KOPT-K1 (cell line): ENCODE data around the gene DLK2.

Source experiments
- H3K27ac ChIP-seq: fragments of 200-600 bp; sonication (generic); 2 replicates; pipeline ENCODE4 v1.5.1; 2016; ENCODE audit warnings: antibody characterized with exemption, mild to moderate bottlenecking, low read depth, low read length; ENCODE audit not compliant: poor library complexity, severe bottlenecking
- H3K36me3 ChIP-seq: fragments of 200-600 bp; sonication (generic); 2 replicates; pipeline ENCODE4 v1.5.1; 2017; ENCODE audit warnings: antibody characterized with exemption, mild to moderate bottlenecking, low read length, moderate library complexity; ENCODE audit not compliant: insufficient read depth
- H3K9me3 ChIP-seq: fragments of 200-600 bp; sonication (generic); 2 replicates; pipeline ENCODE4 v1.5.1; 2017; ENCODE audit warnings: antibody characterized with exemption, low read length, mild to moderate bottlenecking; ENCODE audit not compliant: insufficient read depth, poor library complexity, severe bottlenecking

Gene DLK2

DNA sequence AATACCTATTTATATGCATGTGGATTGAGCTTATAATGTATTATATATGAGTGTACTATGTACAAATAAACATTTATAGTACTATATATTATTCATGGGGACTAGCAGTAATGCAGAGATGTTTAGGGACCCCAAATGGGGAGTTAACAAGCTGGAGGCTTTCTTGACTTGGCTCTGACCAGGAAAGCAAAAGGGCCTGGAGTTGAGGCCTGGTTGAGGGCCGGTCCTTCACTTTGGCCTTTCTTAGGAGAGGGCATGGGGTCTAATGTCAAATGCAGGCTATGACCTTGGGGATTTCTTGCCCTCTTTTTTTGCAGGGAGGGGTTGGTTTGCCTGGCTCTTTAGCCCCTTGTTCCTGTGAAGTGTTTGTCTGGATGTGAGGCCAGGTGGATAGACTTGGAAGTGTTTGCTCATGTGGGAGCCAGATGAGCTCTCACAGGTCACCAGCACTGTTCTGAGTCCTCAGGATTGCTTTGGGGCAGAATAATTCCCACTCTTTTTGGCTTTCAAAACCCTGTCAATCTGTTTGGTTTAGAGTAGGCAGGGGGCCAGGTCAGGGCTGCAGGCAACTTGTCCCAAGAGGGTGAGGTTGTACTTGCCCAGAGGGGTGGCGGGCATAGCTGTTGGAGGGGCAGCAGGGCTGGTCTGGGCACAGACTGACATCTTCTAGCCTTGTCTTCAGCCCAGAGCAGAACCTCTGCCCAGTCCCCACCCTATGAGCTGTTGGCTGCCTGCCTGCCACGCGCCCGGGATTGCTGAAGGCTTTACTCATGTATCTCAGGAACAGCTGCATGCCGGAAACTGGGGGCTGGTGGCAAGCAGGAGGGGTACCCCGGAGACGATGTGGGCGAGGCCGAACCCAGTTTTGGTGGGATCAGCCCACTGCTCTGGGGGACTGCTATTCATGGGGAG, 36.7 kb upstream of the DLK2 start:
- H3K27ac ChIP-seq, result no peak overlapping the region
- H3K9me3 ChIP-seq, result no peaks in the 10 kb centered on the region
- peaks cover 14% of the 10 kb centered on the region; the same call in 1 of the 2 replicates for H3K36me3 ChIP-seq

DNA sequence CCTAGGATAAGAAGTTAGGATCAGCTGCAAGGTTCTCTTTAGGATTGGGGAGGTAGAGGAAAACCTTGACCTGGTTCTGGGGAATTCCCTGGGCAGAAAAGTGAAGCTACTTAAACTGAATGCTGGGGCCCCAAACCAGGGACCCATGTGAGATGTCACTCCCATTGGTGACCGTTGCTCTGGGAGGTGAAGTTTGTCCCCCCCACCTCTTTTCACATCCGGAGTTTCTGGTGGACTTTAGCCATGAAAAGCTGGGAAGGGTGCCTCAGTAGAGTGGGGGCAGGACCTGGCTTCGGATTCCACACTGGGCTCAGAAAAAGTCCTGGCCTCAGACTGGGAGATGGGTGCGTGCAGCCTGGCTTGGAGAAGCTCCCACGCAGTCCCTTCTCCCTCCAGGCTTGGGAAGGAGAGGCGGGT, 35.2 kb upstream of the DLK2 start:
- Histone ChIP-seq H3K27ac (no peak overlapping the region), H3K9me3 (no peaks in the 10 kb centered on the region)

DNA sequence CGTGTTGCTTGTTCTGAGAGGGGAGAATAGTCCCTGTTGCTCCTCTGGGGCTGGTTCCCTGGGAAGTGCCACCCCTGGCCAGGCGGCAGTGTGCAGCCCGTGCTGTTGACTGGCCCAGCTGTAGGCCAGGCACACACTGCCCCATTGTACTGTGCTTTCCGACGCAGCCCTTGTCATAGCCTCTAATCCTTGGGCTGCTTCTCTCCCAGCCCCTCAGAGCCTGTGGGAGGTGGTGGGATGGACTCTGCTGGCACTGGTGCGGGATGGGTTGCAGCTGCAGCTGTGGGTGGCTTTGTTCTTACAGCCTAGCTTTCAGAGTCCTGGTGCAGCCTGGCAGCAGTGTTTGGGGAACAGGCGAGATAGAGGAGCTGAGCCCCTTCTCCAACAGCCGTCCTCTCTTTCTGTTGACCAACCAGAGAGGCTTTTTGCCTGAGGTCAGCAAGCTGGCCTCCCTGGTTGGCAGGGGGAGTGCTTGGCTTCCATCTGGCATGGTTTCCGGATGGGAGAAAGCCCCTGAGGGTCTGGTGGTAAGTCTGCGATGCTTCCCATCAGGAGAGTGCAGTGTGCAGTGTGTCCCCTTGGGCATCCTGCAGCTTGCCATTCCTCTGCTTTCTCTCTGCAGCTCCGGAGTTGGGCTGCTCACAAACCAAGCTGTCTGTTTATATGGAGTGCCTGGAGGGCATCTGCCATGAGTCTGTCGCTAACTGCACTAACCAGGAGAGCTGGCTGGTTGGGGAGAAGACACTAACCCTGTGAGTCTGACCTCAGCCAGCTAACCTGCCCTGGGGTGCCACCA, 34.1 kb upstream of the DLK2 start:
- H3K27ac ChIP-seq, result no peak overlapping the region
- peaks cover 14% of the 10 kb centered on the region; the same call in 1 of the 2 replicates for H3K36me3 ChIP-seq
- no peaks in the 10 kb centered on the region for H3K9me3 ChIP-seq

More for the DNA sequence above, 35.2 kb upstream of the DLK2 start:
- H3K36me3 ChIP-seq, result peaks cover 14% of the 10 kb centered on the region; the same call in 1 of the 2 replicates

DNA sequence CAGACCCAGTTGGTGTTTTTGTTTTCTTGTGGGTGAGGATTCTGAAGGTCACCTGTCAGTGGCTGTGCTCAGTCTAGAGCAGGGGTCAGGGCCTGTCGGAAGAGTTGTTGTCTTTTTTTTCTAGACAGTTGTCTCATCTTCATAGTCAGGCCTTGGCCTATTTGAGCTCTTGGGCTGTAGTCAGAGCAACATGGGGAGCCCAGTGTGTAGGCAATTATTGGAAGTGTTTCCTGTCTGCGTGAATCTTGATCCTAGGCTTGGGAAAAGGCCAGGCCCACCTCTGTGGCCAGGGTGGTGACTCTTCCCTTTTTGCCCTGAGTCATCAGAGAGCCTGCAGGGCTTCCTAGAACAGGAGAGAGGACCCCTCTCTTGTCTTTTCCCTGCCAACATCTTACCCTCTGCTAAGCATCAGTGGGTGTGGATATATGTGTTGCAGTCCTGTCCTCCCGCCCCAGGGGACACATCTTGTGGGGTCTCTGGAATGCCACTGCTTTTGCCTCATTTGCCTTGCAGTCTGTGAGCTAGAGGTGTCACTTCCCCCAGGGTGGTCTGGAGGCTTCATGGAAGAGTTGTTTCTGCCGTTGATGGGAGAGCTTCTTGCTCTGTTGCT, 33.4 kb upstream of the DLK2 start:
- H3K9me3 ChIP-seq, result no peaks in the 10 kb centered on the region
- H3K36me3 ChIP-seq, result peaks cover 14% of the 10 kb centered on the region; the same call in 1 of the 2 replicates
- no peak overlapping the region for H3K27ac ChIP-seq

DNA sequence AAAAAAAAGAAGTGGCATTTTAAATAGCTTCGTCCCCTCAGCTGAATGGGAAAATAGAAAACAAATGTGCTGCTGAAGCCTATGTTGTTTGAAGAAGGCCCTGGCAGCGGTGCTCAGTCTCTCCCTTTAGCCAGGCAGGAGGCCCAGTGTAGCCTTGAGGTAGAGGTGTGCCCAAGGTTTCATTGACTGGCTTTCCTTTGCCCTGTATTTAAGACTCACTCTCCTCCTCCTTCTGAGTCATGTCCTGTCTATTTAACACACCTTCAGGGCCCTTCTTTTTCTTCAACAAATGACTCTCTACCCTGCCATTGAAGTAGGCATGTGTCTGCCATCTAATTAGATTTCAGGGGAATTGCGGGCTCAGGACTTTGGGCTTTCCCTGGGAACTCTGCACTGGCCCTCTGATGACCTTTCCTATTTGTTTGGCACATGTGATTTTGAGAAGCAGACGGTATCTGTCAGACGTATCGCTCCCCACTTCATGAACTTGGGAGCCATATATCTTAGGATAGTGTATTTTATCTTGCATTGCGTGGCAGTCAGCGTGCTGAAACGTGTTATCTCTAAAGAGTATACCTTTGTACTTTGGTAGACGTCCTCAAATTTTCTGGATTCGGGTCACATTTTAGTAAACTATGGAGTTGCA, 26.4 kb upstream of the DLK2 start:
- no peaks in the 10 kb centered on the region for H3K9me3 ChIP-seq
- no peaks in the 10 kb centered on the region for H3K36me3 ChIP-seq
- no peak overlapping the region for H3K27ac ChIP-seq

DNA sequence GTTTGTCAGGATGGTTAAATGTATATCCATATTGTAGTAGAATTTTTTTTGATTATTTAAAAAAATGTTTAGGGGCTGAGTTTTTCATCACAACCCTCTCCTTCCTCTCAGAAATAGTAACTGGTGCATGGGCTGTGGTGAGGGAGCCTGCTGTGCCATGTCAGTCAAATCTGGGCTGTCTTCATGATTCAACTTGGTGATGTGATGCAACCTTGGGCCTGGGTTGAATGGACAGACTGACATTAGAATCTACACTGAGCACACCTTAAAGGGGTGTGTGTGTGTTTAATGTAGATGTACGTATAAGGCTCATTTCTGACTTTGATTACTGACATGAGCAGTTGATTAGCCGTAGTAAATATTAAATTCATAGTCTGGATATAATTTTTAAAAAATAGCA, 25.7 kb upstream of the DLK2 start:
- H3K9me3 ChIP-seq, result no peaks in the 10 kb centered on the region
- no peaks in the 10 kb centered on the region for H3K36me3 ChIP-seq
- H3K27ac ChIP-seq, result no peak overlapping the region

DNA sequence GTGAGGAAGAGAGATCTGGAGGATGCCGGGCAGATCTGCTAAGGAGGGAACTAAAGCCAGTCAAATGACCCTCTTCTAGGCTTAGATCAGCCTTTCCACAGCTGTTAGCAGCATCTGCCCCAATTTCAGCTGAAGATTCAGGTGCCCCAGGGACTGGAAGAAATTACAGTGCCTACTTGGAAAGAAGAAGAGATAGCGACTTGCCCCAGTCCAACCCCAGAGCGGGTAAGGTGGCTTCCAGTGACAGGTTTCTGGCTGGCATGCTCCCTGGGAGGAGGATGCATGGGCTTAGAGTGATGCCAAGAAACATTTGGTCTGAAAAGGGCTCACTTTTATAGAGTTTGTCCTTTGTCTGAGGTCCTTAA, 22.6 kb upstream of the DLK2 start:
- H3K36me3 ChIP-seq, result no peaks in the 10 kb centered on the region
- H3K9me3 ChIP-seq, result no peaks in the 10 kb centered on the region
- peak overlapping the region; percentile 65 for H3K27ac ChIP-seq

DNA sequence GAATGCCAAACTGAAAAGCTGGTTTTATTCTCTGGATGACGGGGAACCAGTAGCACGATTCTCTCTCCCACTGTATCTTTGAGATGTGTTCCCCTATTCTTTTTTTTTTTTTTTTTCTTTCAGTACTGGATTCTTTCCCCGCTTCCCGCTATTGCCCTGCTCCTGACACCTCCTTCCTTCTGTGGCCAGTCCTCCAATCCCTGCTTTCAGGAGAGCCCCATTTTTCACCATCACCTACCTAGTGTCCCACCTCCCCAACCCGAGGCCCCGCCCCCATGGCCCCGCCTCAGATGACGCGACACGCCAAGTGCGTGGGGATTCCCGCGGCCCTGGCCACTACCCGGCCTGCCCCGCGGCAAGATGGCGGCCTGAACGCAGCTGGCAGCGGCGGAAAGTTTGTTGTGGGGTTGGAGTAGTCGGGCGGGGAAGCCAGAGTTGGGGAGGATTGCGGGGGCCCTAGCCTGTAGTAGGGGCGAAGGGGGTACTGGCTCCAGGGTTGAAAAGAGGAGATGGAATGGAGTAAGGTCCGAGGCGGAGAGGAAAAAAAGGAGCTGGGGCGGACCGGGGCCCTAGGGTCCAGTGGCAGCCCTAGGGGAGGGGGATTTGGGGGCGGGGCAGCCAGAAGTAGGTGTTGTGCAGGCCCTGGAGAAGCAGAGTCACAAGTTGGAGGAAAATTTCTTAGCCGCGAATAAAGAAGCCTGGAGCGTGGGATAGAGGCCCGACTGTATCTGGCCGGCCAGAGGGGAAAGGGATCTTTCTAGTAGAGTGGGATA, 22.1 kb upstream of the DLK2 start, which contains the start of gene TJAP1:
TJAP1 (plus strand) TSS at position 336 of the 773 bp plus-strand sequence. CDS start 21,432 bp downstream, outside the sequence.
- Histone ChIP-seq H3K9me3 (no peaks in the 10 kb centered on the region), H3K27ac (peak within 1 kb of the TSS; percentile 65), H3K36me3 (no peaks in the 10 kb centered on the region)

DNA sequence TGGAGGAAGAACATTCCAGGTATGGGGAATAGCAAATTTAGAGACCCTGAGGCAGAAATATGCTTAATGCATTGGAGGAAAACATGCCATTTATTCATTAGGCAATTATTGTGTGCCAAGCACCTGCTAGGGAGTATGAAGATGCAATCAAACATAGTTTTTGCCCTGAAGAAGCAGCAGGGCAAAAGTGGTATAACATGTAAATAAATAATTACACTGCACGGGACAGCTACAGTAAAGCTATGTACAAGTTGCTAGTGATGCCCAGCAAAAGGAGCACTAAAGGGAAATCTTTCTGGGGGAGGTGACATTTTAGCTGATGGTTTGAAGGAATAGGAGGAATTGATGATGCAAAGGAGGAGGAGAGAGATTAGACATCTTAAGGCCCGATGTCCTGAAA, 21.4 kb upstream of the DLK2 start:
- H3K27ac ChIP-seq, result peak overlapping the region; percentile 65
- H3K36me3 ChIP-seq, result no peaks in the 10 kb centered on the region
- no peaks in the 10 kb centered on the region for H3K9me3 ChIP-seq

DNA sequence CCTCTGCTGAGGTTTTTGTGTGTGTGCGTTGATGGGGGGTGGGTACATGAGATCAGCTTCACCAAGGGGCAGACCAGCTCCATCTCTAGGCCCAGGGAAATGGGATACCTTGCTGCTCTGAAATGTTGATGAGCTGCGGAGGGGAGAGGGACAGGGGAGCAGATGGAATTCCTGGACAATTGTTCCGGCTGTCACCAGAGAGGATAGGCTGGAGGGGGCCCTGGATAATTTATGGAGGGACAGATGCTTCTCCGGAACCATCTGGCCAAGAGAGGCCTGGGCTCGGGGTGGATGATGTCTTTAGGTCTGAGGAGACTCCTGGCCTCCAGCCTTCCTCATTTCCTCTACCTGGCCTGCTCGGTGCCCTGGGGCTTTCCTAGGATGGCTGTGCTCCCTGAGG, 20.2 kb upstream of the DLK2 start:
- Histone ChIP-seq H3K36me3 (no peaks in the 10 kb centered on the region), H3K27ac (no peak overlapping the region), H3K9me3 (no peaks in the 10 kb centered on the region)

DNA sequence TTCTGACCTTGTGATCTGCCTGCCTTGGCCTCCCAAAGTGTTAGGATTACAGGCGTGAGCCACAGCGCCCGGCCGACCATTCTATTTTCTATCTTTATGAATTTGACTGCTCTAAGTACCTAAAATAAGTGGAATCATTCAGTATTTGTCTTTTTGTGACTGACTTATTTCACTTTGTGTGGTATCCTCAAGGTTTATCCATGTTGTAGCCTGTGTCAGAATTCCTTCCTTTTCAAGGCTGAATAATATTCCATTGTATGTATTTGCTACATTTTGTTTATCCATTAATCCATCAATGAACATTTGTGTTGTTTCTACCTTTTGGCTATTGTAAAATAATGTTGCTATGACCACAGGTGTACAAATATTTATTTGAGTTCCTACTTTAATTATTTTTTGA, 17.2 kb upstream of the DLK2 start:
- Histone ChIP-seq H3K36me3 (no peaks in the 10 kb centered on the region), H3K9me3 (no peaks in the 10 kb centered on the region)

DNA sequence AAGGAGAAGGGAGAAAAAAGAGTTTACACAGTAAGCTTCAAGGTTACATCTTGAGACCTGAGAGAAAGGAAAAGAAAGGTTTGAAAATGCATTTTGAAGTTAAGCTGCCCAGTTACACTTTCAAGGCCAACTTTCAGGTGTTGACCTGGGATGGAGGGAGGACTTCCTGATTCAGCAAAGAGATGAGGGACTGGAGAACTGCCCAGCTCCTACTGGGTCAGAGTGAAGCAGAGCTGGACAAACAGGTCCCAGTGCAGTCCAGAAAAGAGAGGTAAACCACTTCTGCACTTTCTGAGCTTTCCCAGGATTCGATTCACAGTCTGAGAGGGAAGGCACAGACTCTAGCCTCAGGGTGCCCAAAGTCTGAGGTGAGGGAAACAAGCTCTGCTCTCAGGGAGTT, 16.1 kb upstream of the DLK2 start:
- Histone ChIP-seq H3K36me3 (no peaks in the 10 kb centered on the region), H3K27ac (no peak overlapping the region), H3K9me3 (no peaks in the 10 kb centered on the region)

More for the DNA sequence above, 17.2 kb upstream of the DLK2 start:
- H3K27ac ChIP-seq, result no peak overlapping the region

DNA sequence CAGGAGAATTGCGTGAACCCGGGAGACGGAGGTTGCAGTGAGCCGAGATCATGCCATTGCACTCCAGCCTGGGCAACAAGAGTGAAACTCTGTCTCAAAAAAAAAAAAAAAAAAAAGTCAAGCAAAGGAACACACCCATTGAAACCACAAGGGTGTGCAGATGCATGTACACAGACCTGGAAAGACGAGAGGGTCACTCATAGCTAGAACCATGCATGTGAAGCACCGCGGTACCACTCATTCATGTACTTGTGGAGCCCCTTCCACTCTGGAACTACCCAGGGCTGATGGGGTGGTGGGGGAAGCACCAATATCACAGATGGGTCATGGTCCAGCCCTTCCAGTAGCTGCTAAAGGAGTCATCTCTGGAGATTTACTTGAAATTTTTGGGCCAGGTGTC, 14.6 kb upstream of the DLK2 start:
- Histone ChIP-seq H3K9me3 (no peaks in the 10 kb centered on the region), H3K36me3 (no peaks in the 10 kb centered on the region)

More for the DNA sequence above, 14.6 kb upstream of the DLK2 start:
- no peak overlapping the region for H3K27ac ChIP-seq
